ENCODE measurements around the gene LRRC1. TPM values are rescaled to one million over a fixed set of nuclear protein-coding genes. Genes with fewer than 3 reads are reported as not detected.
A peak's percentile ranks its signal among the peaks of the same experiment; 100 is the strongest.

LRRC1 gene
- total and polyA plus RNA-seq, 2 donors (not counting 3 experiments of a cell fraction or from before 2014, with no cell fraction given), result 5.6 to 11.7 TPM

DNA sequence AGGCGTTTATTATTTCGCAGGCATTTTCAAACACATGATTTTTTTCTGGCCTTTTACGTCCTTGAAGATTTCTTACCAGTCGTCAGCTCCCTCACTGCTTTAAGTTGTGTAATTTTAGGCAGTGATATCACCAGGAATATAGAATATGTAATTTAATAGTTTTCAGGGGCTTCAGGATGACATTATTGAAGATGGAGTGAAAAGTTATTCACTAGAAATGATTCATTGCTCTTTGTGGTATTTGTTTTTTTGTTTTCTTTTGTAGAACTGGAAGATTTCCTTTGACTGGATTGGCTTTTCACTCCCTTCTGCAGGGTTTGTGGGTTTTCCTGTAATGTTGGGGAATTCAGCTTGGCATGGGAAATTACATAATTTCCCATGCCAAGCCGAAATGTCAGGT, 2.0 kb downstream of the LRRC1 start:
- intact Hi-C loops (cut with micrococcal nuclease) (loop anchor here (2.0 kb wide), 1 partner anchor 18 kb away; no protein-coding TSS in a partner anchor), dilution Hi-C loops (cut with MboI; ENCODE audit: extremely low pct_ligation_motif_present, low sequenced_read_pairs) (no loop called here)
- Histone ChIP-seq H4K20me1 (replicated peaks; ENCODE audit: control insufficient read depth, extremely low read depth, insufficient read depth, low read length) (no peaks in the 10 kb centered on the region), H3K27me3 (ENCODE audit: control insufficient read depth in 2 of 2, insufficient read depth in 2 of 2, low read length in 2 of 2) (no peaks in the 10 kb centered on the region), H3K9me1 (replicated peaks; ENCODE audit: control insufficient read depth, extremely low read depth, insufficient read depth, low read length) (no peaks in the 10 kb centered on the region), H3K36me3 (ENCODE audit: control insufficient read depth in 2 of 2, extremely low read depth in 1 of 2, insufficient read depth in 2 of 2, low read length in 2 of 2) (no peaks in the 10 kb centered on the region), H2AFZ (ENCODE audit: low read depth, low read length) (no peak overlapping the region), H3K4me1 (ENCODE audit: control insufficient read depth, extremely low read depth, insufficient read depth, low read length) (peaks cover 25% of the 10 kb centered on the region), H3K27ac (ENCODE audit: insufficient read depth, low read depth, low read length) (no peak overlapping the region), H3K9ac (replicated peaks; ENCODE audit: extremely low read depth, insufficient read depth, low read length) (peak overlapping the region; percentile 65), H3K9me3 (replicated peaks; ENCODE audit: control insufficient read depth, insufficient read depth, low read length) (no peaks in the 10 kb centered on the region), H3K79me2 (ENCODE audit: control insufficient read depth, insufficient read depth, low read length) (peaks cover 15% of the 10 kb centered on the region), H3K4me3 (replicated peaks in 1 of 3; ENCODE audit: insufficient read depth in 1 of 3, low read depth in 1 of 3, low read length in 3 of 3) (peak overlapping the region in 2 of 3 experiments; percentile 72 to 76), H3K4me2 (ENCODE audit: insufficient read depth, low read length) (peak overlapping the region; percentile 96)
- BruUV-seq (replicated peaks), result no TSS peak
- CTCF ChIA-PET, result interaction anchor here (1.0 to 7.5 kb wide), 8 partner anchors 9 to 159 kb away, joined by 3 to 319 read pairs (median 4); no protein-coding TSS in a partner anchor
- DNase-seq (ENCODE audit: low read depth, low spot score) (peak; percentile 43), FAIRE-seq (peak; percentile 33)
- POLR2A ChIA-PET, result interaction anchor here (0.9 kb wide), 1 partner anchor 16 kb away, joined by 3 read pairs; no protein-coding TSS in a partner anchor
- no peak for TF ChIP-seq POLR2AphosphoS5 (IDR thresholded peaks at IDR 0.05; ENCODE audit: insufficient read depth, low read depth, low read length)
- no peak for TF ChIP-seq EZH2 (IDR thresholded peaks at IDR 0.05; ENCODE audit: borderline replicate concordance, low read depth, low read length, severe bottlenecking)
- no peak for TF ChIP-seq JUN (IDR thresholded peaks at IDR 0.05; ENCODE audit: borderline replicate concordance, insufficient read depth, insufficient read length, low read depth)
- no peak for TF ChIP-seq MYC (IDR thresholded peaks at IDR 0.05; ENCODE audit: low read depth, low read length)
- TF ChIP-seq CTCF (IDR thresholded peaks at IDR 0.05; ENCODE audit: extremely low read depth in 1 of 2, insufficient read depth in 1 of 2, low read depth in 1 of 2, low read length in 2 of 2), result no peak
- no peak for TF ChIP-seq FOS (IDR thresholded peaks at IDR 0.05; ENCODE audit: borderline replicate concordance, insufficient read depth, low read length)
- TF ChIP-seq, protein P1, sequence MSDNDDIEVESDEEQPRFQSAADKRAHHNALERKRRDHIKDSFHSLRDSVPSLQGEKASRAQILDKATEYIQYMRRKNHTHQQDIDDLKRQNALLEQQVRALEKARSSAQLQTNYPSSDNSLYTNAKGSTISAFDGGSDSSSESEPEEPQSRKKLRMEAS (IDR thresholded peaks at IDR 0.05; ENCODE audit: insufficient read depth, insufficient read length), result no peak
- TF ChIP-seq POLR2A (IDR thresholded peaks at IDR 0.05; ENCODE audit: low read depth, low read length), result no peak
- TF ChIP-seq GATA2 (IDR thresholded peaks at IDR 0.05; ENCODE audit: insufficient read depth, insufficient read length, low read depth, low read length), result no peak
